H1 (cell line): ENCODE data around the gene LHPP. TPM values are rescaled to one million over a fixed set of nuclear protein-coding genes. Genes with fewer than 3 reads are reported as not detected.

Experiments
- CTCF ChIA-PET: fragments of 300-600 bp; sonication (Branson Sonifier 250); formaldehyde crosslinking; loops from one replicate; lab custom pipeline; 2021; ENCODE audit not compliant: partially characterized antibody; lab: Charles Lee
- POLR2A ChIA-PET: fragments of 300-600 bp; sonication (Branson Sonifier 250); formaldehyde crosslinking; loops from one replicate; lab custom pipeline; 2021; ENCODE audit warnings: inconsistent platforms; ENCODE audit not compliant: partially characterized antibody; lab: Charles Lee
- DNase-seq, 2 experiments: peaks; one replicate each; pipeline versions ENCODE4 v3.0.0 to v3.0.0-alpha.2; 2010 to 2022; ENCODE audit warnings: low spot score in 2 of 2, low read depth in 1 of 2, mixed read lengths in 1 of 2
- FAIRE-seq: peaks from 2 replicates; lab custom pipeline; 2011; peaks lifted over from hg19 to GRCh38; lab: Jason Lieb, UNC
- H2AFZ ChIP-seq: 2 replicates; pipeline ENCODE4 v1.8.1; 2012; ENCODE audit warnings: low read length, inconsistent platforms
- H2AK5ac ChIP-seq: 2 replicates; pipeline ENCODE4 v1.6.1; 2013; ENCODE audit warnings: low read depth, low read length
- H2BK120ac ChIP-seq: replicated peaks from 2 replicates; pipeline ENCODE3; 2013; ENCODE audit warnings: low read depth, low read length, inconsistent platforms
- H2BK12ac ChIP-seq: 2 replicates; pipeline ENCODE4 v1.6.1; 2013; ENCODE audit warnings: low read depth, low read length
- H2BK15ac ChIP-seq: 2 replicates; pipeline ENCODE4 v1.6.1; 2013; ENCODE audit warnings: low read length
- H2BK20ac ChIP-seq: 2 replicates; pipeline ENCODE4 v1.6.1; 2013; ENCODE audit warnings: low read length
- H2BK5ac ChIP-seq: 2 replicates; pipeline ENCODE4 v1.6.1; 2013; ENCODE audit warnings: low read depth, low read length
- H3K14ac ChIP-seq: 2 replicates; pipeline ENCODE4 v1.6.1; 2013; ENCODE audit warnings: inconsistent platforms; ENCODE audit not compliant: insufficient read length
- H3K18ac ChIP-seq: 2 replicates; pipeline ENCODE4 v1.6.1; 2013; ENCODE audit warnings: low read length; ENCODE audit errors: extremely low read depth
- H3K23ac ChIP-seq: 2 replicates; pipeline ENCODE4 v1.6.1; 2013; ENCODE audit warnings: inconsistent platforms; ENCODE audit not compliant: insufficient read length
- H3K23me2 ChIP-seq: 2 replicates; pipeline ENCODE4 v1.6.1; 2013; ENCODE audit warnings: low read depth, low read length
- H3K27ac ChIP-seq: 2 replicates; pipeline ENCODE4 v1.6.1; 2011; ENCODE audit warnings: low read depth, low read length, inconsistent platforms
- H3K27me3 ChIP-seq, 4 experiments: replicated peaks in 1 of 4; 1 replicate in 1 of 4; 2 replicates in 3 of 4; pipeline versions ENCODE4 v1.6.1 to v1.8.1; 2011 to 2013; ENCODE audit warnings: low read length in 3 of 4, mild to moderate bottlenecking in 3 of 4, inconsistent platforms in 2 of 4, mixed read lengths in 2 of 4, moderate library complexity in 1 of 4; ENCODE audit not compliant: control insufficient read depth in 3 of 4, insufficient read depth in 3 of 4; ENCODE audit errors: extremely low read depth in 1 of 4
- H3K36me3 ChIP-seq, 4 experiments: 2 replicates each; pipeline versions ENCODE4 v1.6.1 to v1.8.1; 2011 to 2013; ENCODE audit warnings: mild to moderate bottlenecking in 4 of 4, low read length in 3 of 4, moderate library complexity in 2 of 4, control low read depth in 1 of 4, inconsistent platforms in 1 of 4; ENCODE audit not compliant: insufficient read depth in 4 of 4, control insufficient read depth in 2 of 4
- H3K4ac ChIP-seq: replicated peaks from 2 replicates; pipeline ENCODE3; 2013; ENCODE audit warnings: low read length, low read depth, mixed read lengths, inconsistent platforms; ENCODE audit not compliant: insufficient read length
- H3K4me1 ChIP-seq, 4 experiments: replicated peaks in 1 of 4; 1 replicate in 1 of 4; 2 replicates in 3 of 4; pipeline versions ENCODE4 v1.6.1 to v1.8.1; 2011 to 2013; ENCODE audit warnings: low read length in 3 of 4, inconsistent platforms in 2 of 4, mixed read lengths in 1 of 4; ENCODE audit not compliant: insufficient read depth in 4 of 4, control insufficient read depth in 3 of 4
- H3K4me2 ChIP-seq, 2 experiments: 2 replicates each; pipeline versions ENCODE4 v1.6.1 to v1.8.1; 2011 to 2013; ENCODE audit warnings: low read depth in 2 of 2, low read length in 2 of 2, control low read depth in 1 of 2, inconsistent platforms in 1 of 2, mild to moderate bottlenecking in 1 of 2; ENCODE audit not compliant: insufficient read depth in 1 of 2
- H3K4me3 ChIP-seq, 4 experiments: fragments of 200-600, 300-600 bp in 1 of 4; sonication (generic), shearing (Covaris generic), sonication (Bioruptor Twin) in 1 of 4; 2 replicates each; pipeline versions ENCODE4 v1.5.1 to v1.8.1; 2011 to 2016; ENCODE audit warnings: low read length in 4 of 4, low read depth in 3 of 4, control low read depth in 2 of 4, inconsistent platforms in 2 of 4, mild to moderate bottlenecking in 2 of 4, mixed read lengths in 1 of 4, moderate library complexity in 1 of 4; ENCODE audit not compliant: insufficient read depth in 2 of 4; ENCODE audit errors: extremely low read depth in 1 of 4
- H3K56ac ChIP-seq: replicated peaks from 2 replicates; pipeline ENCODE3; 2013; ENCODE audit warnings: low read depth, mild to moderate bottlenecking, mixed read lengths, low read length, inconsistent platforms; ENCODE audit not compliant: insufficient read length
- H3K79me1 ChIP-seq: 2 replicates; pipeline ENCODE4 v1.6.1; 2013; ENCODE audit warnings: low read depth, low read length, control low read depth
- H3K79me2 ChIP-seq, 2 experiments: 2 replicates each; pipeline versions ENCODE4 v1.6.1 to v1.8.1; 2012 to 2013; ENCODE audit warnings: low read length in 2 of 2, mild to moderate bottlenecking in 2 of 2, inconsistent platforms in 1 of 2; ENCODE audit not compliant: insufficient read depth in 2 of 2, control insufficient read depth in 1 of 2
- H3K9ac ChIP-seq, 4 experiments: replicated peaks in 1 of 4; 1 replicate in 1 of 4; 2 replicates in 3 of 4; pipeline versions ENCODE4 v1.6.1 to v1.8.1; 2011 to 2013; ENCODE audit warnings: low read depth in 3 of 4, low read length in 3 of 4, control low read depth in 2 of 4, mild to moderate bottlenecking in 2 of 4, moderate library complexity in 2 of 4, inconsistent platforms in 1 of 4; ENCODE audit errors: extremely low read depth in 1 of 4
- H3K9me3 ChIP-seq, 2 experiments: 2 replicates each; pipeline versions ENCODE4 v1.6.1 to v1.8.1; 2012 to 2013; ENCODE audit warnings: mild to moderate bottlenecking in 2 of 2, moderate library complexity in 2 of 2, control low read depth in 1 of 2, inconsistent platforms in 1 of 2, low read depth in 1 of 2, low read length in 1 of 2, mixed read lengths in 1 of 2; ENCODE audit not compliant: insufficient read depth in 2 of 2
- H4K20me1 ChIP-seq, 2 experiments: replicated peaks in 1 of 2; 2 replicates each; pipeline versions ENCODE3 to v1.8.1; 2011 to 2013; ENCODE audit warnings: inconsistent platforms in 2 of 2, low read length in 2 of 2, mild to moderate bottlenecking in 1 of 2; ENCODE audit not compliant: insufficient read depth in 2 of 2, control insufficient read depth in 1 of 2
- H4K5ac ChIP-seq: 2 replicates; pipeline ENCODE4 v1.6.1; 2013; ENCODE audit warnings: low read length, low read depth, mixed read lengths, inconsistent platforms; ENCODE audit not compliant: insufficient read length
- H4K8ac ChIP-seq: 2 replicates; pipeline ENCODE4 v1.8.0; 2013; ENCODE audit warnings: mild to moderate bottlenecking, moderate library complexity, low read length, inconsistent platforms; ENCODE audit not compliant: insufficient read depth; ENCODE audit errors: extremely low read depth
- H4K91ac ChIP-seq: replicated peaks from 2 replicates; pipeline ENCODE3; 2013; ENCODE audit warnings: low read length, mixed read lengths, inconsistent platforms; ENCODE audit not compliant: insufficient read length
- EZH2 ChIP-seq: fragments of 200-600 bp; sonication (generic); IDR thresholded peaks from 2 replicates; pipeline ENCODE4 v1.7.1; 2012; ENCODE audit warnings: low read depth, mild to moderate bottlenecking, moderate library complexity, low read length, inconsistent platforms; ENCODE audit not compliant: severe bottlenecking
- HDAC2 ChIP-seq, 2 experiments: fragments of 300-600 bp in 1 of 2; sonication (generic) in 1 of 2; IDR thresholded peaks; 2 replicates each; pipeline ENCODE4 v1.6.1; 2011 to 2012; ENCODE audit warnings: low read depth in 2 of 2, low read length in 2 of 2, mild to moderate bottlenecking in 2 of 2, moderate library complexity in 2 of 2, borderline replicate concordance in 1 of 2, inconsistent platforms in 1 of 2
- RNF2 ChIP-seq: fragments of 200-900, 300-1000 bp; sonication (generic); IDR thresholded peaks from 2 replicates; pipeline ENCODE4 v1.7.1; 2016; ENCODE audit warnings: borderline replicate concordance, low read depth, mild to moderate bottlenecking, antibody characterized with exemption, low read length; ENCODE audit not compliant: poor library complexity, severe bottlenecking; ENCODE audit errors: missing control alignments
- SP2 ChIP-seq: IDR thresholded peaks from 2 replicates; pipeline ENCODE4 v1.6.1; 2012; ENCODE audit warnings: mild to moderate bottlenecking, low read length, inconsistent platforms
- SP4 ChIP-seq: IDR thresholded peaks from 2 replicates; pipeline ENCODE4 v1.6.1; 2012; ENCODE audit warnings: low read length, inconsistent platforms
- WGBS, 2 experiments: shearing (Covaris generic) in 1 of 2; methylation state at CpG; one replicate each; pipeline versions ENCODE4 v1.1.6 to v1.1.7; 2013 to 2015; ENCODE audit warnings: low lambda C conversion rate in 2 of 2, mixed read lengths in 2 of 2, inconsistent platforms in 1 of 2, low coverage in 1 of 2, missing lambda C conversion rate in 1 of 2; ENCODE audit not compliant: insufficient replicate concordance in 2 of 2, insufficient coverage in 1 of 2, insufficient read length in 1 of 2; ENCODE audit errors: extremely low coverage in 1 of 2, missing lambda C conversion rate in 1 of 2; 5-methylcytosine and 5-hydroxymethylcytosine counted together
- polyA plus RNA-seq, 7 experiments: library from polyadenylated mRNA; depleted of rRNA in 3 of 7; stranded (reverse) in 5 of 7; unstranded in 2 of 7; fragments of >200 nt in 5 of 7; fragments of 200-250 nt in 2 of 7; gene quantifications; 1 replicate in 5 of 7; 2 replicates in 1 of 7; 4 replicates in 1 of 7; pipeline versions ENCODE4 v1.2.1 to v1.2.3, GENCODE V29; 2011 to 2013; ENCODE audit warnings: missing spikeins in 2 of 7, mixed read lengths in 2 of 7
- total RNA-seq: library from RNA; stranded (reverse); fragmentation: NEBNext Ultra II Directional; extraction: Animal tissue kit (Norgen Biotek cat#: 25700); gene quantifications from 2 replicates; pipeline ENCODE4 v1.2.1, GENCODE V29; 2021
- TF ChIP-seq, protein P1 (sequence below): IDR thresholded peaks from 2 replicates; pipeline ENCODE4 v1.6.1; 2011; ENCODE audit warnings: low read depth, mild to moderate bottlenecking, low read length; ENCODE audit not compliant: insufficient read depth

Gene LHPP
- total and polyA plus RNA-seq, 2 of the 8 experiments (the other 6 are each of a cell fraction or from before 2014, with no cell fraction given) = 26.0 to 45.0 TPM

DNA sequence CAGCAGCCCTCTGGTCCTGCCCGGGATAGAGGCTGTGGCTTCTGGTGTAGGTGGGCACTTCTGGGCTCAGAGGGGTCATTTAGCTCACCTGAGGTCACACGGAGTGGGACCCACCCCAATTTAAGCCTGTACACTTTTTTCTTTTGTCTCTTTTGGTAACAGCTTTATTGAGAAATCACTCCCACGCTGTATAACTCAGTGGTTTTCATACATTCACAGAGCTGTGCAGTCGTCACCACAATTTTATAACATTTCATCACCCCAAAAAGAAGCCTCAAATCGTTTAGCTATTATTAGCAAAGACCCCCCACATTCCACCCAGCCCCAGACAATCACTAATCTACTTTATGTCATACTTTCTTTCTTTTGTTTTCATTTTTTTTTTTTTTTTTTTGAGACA lies 62.3 kb downstream of the LHPP start:
- Histone ChIP-seq H3K9ac (no peak overlapping the region), H2BK120ac (no peak overlapping the region), H2BK15ac (no peak overlapping the region), H3K9me3 (no peaks in the 10 kb centered on the region), H2BK12ac (no peak overlapping the region), H4K91ac (no peak overlapping the region), H3K79me2 (no peaks in the 10 kb centered on the region), H3K36me3 (no peaks in the 10 kb centered on the region), H3K4me1 (peaks cover 0 to 18% (median 4%) of the 10 kb centered on the region in 4 experiments; a peak in 5 of 7 replicates), H4K8ac (no peak overlapping the region), H3K79me1 (peaks cover 3% of the 10 kb centered on the region; the same call in 1 of the 2 replicates), H3K4ac (no peak overlapping the region), H3K27ac (no peak overlapping the region), H3K27me3 (no peaks in the 10 kb centered on the region), H2BK5ac (no peak overlapping the region), H3K4me3 (no peak overlapping the region), H3K23ac (no peak overlapping the region), H2AFZ (no peak overlapping the region), H4K20me1 (no peaks in the 10 kb centered on the region), H3K14ac (no peak overlapping the region), H3K18ac (no peak overlapping the region), H3K4me2 (no peak overlapping the region), H3K23me2 (no peaks in the 10 kb centered on the region), H2BK20ac (no peak overlapping the region)
- POLR2A ChIA-PET = interaction anchor here (0.9 to 1.2 kb wide), 3 partner anchors 10 to 109 kb away, joined by 3 read pairs; no protein-coding TSS in a partner anchor
- no peak for FAIRE-seq
- DNase-seq = no peak
- 91% methylated on average over 5 of the region's 5 CpGs; no CpG with 5 or more reads in 1 of the 2 experiments for WGBS, 2 experiments
- CTCF ChIA-PET = interaction anchor here (0.6 to 38.0 kb wide), 7 partner anchors 9 to 207 kb away, joined by 3 to 681 read pairs (median 4); no protein-coding TSS in a partner anchor
- TF ChIP-seq RNF2 (no peak), SP4 (no peak), EZH2 (no peak), HDAC2 (IDR thresholded peaks at IDR 0.05; ENCODE audit: borderline replicate concordance in 1 of 2, low read depth in 2 of 2, low read length in 2 of 2) (no peak), SP2 (no peak)
- TF ChIP-seq, protein P1, sequence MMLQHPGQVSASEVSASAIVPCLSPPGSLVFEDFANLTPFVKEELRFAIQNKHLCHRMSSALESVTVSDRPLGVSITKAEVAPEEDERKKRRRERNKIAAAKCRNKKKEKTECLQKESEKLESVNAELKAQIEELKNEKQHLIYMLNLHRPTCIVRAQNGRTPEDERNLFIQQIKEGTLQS = no peak
- TF ChIP-seq, all 59 proteins: peak for 0
- H2AK5ac ChIP-seq = no peak overlapping the region
- H4K5ac ChIP-seq = no peak overlapping the region
- H3K56ac ChIP-seq = no peak overlapping the region
